GM23338 (cell line): ENCODE measurements around the gene MNDA.

Experiments used
- CREB1 ChIP-seq: fragments of 250-450 bp; sonication (Bioruptor Pico); IDR thresholded peaks from 2 replicates; pipeline ENCODE4 v1.5.0; 2020; ENCODE audit warnings: low read depth, mild to moderate bottlenecking, moderate library complexity
- EZH2 ChIP-seq: fragments of 200-600 bp; sonication (generic); IDR thresholded peaks from one replicate; pipeline ENCODE4 v1.8.0; 2017; ENCODE audit warnings: antibody characterized with exemption, mild to moderate bottlenecking, low read depth; ENCODE audit not compliant: unreplicated experiment
- EZH2phosphoT487 ChIP-seq: fragments of 200-600 bp; sonication (generic); IDR thresholded peaks from one replicate; pipeline ENCODE4 v1.8.1; 2018; ENCODE audit warnings: antibody characterized with exemption; ENCODE audit not compliant: unreplicated experiment
- JUNB ChIP-seq: IDR thresholded peaks from one replicate; pipeline ENCODE4 v1.6.1; 2016; ENCODE audit warnings: antibody characterized with exemption; ENCODE audit not compliant: unreplicated experiment
- NANOG ChIP-seq: IDR thresholded peaks from 2 replicates; pipeline ENCODE4 v1.6.1; 2016; ENCODE audit warnings: antibody characterized with exemption, borderline replicate concordance
- POLR2AphosphoS5 ChIP-seq: IDR thresholded peaks from 2 replicates; pipeline ENCODE4 v1.6.1; 2016; ENCODE audit warnings: antibody characterized with exemption, low read depth
- STAT1 ChIP-seq: IDR thresholded peaks from one replicate; pipeline ENCODE4 v1.6.1; 2016; ENCODE audit warnings: antibody characterized with exemption; ENCODE audit not compliant: unreplicated experiment
- ZNF114 ChIP-seq: fragments of 250-450 bp; sonication (Bioruptor Pico); IDR thresholded peaks from 2 replicates; pipeline ENCODE4 v1.5.0; 2020; ENCODE audit warnings: mild to moderate bottlenecking, moderate library complexity
- ZNF331 ChIP-seq: fragments of 250-450 bp; sonication (Bioruptor Pico); IDR thresholded peaks from 2 replicates; pipeline ENCODE4 v1.5.0; 2020; ENCODE audit warnings: low read depth, mild to moderate bottlenecking, moderate library complexity
- TF ChIP-seq, protein P1 (sequence below), 2 experiments: fragments of 200-600 bp in 1 of 2; sonication (generic) in 1 of 2; conservative IDR thresholded peaks; 2 replicates each; pipeline versions ENCODE4 v1.5.1 to v1.6.1; 2016 to 2017; ENCODE audit warnings: antibody characterized with exemption in 2 of 2, low read depth in 2 of 2, mild to moderate bottlenecking in 2 of 2, moderate library complexity in 1 of 2
- TF ChIP-seq, protein P2 (sequence below): IDR thresholded peaks from one replicate; pipeline ENCODE4 v1.6.1; 2018; ENCODE audit warnings: antibody characterized with exemption; ENCODE audit not compliant: unreplicated experiment
- TF ChIP-seq, protein P3 (sequence below): IDR thresholded peaks from 2 replicates; pipeline ENCODE4 v1.6.1; 2016; ENCODE audit warnings: antibody characterized with exemption

DNA sequence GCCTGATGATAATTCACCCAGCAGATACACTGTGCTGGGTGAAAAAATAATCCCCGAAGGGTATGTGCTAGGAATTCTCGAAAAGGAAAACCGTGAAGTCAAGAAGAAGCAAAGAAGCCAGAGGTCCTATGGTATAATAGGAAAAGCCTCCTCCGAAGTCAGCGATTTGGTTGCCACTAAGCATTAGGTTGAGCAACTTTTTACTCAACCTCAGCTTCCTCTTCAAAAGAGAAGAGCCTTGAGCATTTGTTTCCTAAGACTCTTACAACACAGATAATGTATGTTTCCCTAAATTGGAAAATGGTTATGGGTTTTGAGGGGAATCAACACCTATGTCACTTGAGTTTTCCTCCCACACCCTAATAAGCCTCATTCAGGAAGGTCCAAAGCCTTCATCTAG lies 21.3 kb upstream of the MNDA start:
- TF ChIP-seq, protein P1, sequence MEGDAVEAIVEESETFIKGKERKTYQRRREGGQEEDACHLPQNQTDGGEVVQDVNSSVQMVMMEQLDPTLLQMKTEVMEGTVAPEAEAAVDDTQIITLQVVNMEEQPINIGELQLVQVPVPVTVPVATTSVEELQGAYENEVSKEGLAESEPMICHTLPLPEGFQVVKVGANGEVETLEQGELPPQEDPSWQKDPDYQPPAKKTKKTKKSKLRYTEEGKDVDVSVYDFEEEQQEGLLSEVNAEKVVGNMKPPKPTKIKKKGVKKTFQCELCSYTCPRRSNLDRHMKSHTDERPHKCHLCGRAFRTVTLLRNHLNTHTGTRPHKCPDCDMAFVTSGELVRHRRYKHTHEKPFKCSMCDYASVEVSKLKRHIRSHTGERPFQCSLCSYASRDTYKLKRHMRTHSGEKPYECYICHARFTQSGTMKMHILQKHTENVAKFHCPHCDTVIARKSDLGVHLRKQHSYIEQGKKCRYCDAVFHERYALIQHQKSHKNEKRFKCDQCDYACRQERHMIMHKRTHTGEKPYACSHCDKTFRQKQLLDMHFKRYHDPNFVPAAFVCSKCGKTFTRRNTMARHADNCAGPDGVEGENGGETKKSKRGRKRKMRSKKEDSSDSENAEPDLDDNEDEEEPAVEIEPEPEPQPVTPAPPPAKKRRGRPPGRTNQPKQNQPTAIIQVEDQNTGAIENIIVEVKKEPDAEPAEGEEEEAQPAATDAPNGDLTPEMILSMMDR (conservative IDR thresholded peaks at IDR 0.05; ENCODE audit: low read depth in 2 of 2) = no peak
- no peak for TF ChIP-seq POLR2AphosphoS5
- no peak for TF ChIP-seq ZNF331 (CRISPR knock-in tag)
- TF ChIP-seq EZH2 = no peak
- TF ChIP-seq EZH2phosphoT487 = no peak
- TF ChIP-seq JUNB = no peak
- TF ChIP-seq, protein P2, sequence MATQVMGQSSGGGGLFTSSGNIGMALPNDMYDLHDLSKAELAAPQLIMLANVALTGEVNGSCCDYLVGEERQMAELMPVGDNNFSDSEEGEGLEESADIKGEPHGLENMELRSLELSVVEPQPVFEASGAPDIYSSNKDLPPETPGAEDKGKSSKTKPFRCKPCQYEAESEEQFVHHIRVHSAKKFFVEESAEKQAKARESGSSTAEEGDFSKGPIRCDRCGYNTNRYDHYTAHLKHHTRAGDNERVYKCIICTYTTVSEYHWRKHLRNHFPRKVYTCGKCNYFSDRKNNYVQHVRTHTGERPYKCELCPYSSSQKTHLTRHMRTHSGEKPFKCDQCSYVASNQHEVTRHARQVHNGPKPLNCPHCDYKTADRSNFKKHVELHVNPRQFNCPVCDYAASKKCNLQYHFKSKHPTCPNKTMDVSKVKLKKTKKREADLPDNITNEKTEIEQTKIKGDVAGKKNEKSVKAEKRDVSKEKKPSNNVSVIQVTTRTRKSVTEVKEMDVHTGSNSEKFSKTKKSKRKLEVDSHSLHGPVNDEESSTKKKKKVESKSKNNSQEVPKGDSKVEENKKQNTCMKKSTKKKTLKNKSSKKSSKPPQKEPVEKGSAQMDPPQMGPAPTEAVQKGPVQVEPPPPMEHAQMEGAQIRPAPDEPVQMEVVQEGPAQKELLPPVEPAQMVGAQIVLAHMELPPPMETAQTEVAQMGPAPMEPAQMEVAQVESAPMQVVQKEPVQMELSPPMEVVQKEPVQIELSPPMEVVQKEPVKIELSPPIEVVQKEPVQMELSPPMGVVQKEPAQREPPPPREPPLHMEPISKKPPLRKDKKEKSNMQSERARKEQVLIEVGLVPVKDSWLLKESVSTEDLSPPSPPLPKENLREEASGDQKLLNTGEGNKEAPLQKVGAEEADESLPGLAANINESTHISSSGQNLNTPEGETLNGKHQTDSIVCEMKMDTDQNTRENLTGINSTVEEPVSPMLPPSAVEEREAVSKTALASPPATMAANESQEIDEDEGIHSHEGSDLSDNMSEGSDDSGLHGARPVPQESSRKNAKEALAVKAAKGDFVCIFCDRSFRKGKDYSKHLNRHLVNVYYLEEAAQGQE = no peak
- TF ChIP-seq ZNF114 (CRISPR knock-in tag) = no peak
- no peak for TF ChIP-seq CREB1 (CRISPR knock-in tag)
- TF ChIP-seq STAT1 = no peak
- no peak for TF ChIP-seq NANOG
- TF ChIP-seq, protein P3, sequence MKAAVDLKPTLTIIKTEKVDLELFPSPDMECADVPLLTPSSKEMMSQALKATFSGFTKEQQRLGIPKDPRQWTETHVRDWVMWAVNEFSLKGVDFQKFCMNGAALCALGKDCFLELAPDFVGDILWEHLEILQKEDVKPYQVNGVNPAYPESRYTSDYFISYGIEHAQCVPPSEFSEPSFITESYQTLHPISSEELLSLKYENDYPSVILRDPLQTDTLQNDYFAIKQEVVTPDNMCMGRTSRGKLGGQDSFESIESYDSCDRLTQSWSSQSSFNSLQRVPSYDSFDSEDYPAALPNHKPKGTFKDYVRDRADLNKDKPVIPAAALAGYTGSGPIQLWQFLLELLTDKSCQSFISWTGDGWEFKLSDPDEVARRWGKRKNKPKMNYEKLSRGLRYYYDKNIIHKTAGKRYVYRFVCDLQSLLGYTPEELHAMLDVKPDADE = no peak
